HT1080 (cell line): ENCODE measurements around the gene DDX42. TPM values are rescaled to one million over a fixed set of nuclear protein-coding genes. Genes with fewer than 3 reads are reported as not detected.
A peak's percentile ranks its signal among the peaks of the same experiment; 100 is the strongest.
"Not testable (repeated sequence)": the region's sequence is repeated elsewhere in the genome, so short reads cannot be mapped to it uniquely, and the experiment has no call there.

Experiments used
- DNase-seq: peaks from one replicate; pipeline ENCODE4 v3.0.0-alpha.2; 2015; ENCODE audit warnings: low read depth
- total RNA-seq: library from RNA; depleted of rRNA; stranded (reverse); fragments of >200 nt; shearing (Covaris generic); gene quantifications from 2 replicates; pipeline ENCODE4 v1.2.3, GENCODE V29; 2014

DDX42 gene
- total RNA-seq, 1 experiment from 2014 or later = 44.9 TPM

- peak; percentile 6 for DNase-seq
These were observed 947 bp downstream of the DDX42 start for GRCh38 chr17:63774969-63775265.

DNA sequence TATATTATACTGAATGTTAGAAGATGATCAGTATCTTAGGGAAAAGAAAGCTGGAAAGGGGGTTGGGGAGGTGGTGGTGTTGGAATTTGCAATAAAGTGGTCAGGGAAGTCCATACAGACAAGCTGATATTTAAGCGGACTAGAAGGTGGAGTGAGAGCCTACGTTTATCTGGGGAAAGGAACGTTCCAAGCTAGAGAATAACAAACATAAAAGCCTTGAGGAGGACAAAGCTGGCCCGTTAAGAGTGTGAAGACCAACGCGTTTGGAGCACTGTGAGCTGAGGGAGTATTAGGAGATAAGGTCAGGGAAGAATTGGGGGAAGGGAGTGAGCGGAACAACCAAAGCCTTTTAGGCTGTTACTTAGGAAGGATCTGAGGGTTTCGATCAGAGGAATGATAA, 1.4 kb downstream of the DDX42 start:
- DNase-seq = no peak

DNA sequence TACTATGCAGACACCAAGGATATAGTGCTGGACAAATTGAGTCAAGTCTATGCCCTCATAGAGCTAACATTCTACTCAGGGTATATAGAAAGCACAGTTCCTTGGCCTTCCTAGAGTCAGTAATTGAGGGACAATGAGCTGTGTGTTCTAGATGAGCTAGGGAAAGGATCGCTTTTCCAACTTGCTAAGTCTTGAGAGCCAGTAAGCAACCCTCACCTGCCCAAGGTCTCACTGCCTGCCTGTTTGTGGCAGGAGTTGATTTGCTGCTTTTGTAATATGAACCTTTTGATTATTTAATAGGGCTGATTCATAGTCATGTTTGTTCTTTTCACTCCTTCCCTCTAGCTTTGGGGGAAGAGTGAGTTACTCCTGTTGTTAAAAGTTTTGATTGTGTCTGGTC, 6.5 kb downstream of the DDX42 start:
- DNase-seq = peak; percentile 42

DNA sequence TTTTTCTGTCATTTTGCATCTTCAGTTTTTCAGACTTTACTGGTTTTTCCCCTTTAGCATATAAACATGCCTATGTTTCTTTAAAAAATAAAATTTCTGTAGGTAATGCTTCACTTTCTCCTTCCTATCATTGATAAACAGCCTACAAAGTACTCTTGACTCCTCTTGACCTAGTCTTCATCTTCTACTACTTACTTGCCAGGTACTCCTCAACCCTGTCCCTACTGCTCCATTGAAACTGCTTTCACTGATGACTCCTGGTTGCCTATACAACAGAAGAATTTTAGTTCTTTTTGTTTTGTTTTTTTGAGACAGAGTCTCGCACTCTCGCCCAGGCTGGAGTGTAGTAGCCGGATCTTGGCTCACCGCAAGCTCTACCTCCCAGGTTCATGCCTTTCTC, 7.0 kb downstream of the DDX42 start:
- no peak for DNase-seq

DNA sequence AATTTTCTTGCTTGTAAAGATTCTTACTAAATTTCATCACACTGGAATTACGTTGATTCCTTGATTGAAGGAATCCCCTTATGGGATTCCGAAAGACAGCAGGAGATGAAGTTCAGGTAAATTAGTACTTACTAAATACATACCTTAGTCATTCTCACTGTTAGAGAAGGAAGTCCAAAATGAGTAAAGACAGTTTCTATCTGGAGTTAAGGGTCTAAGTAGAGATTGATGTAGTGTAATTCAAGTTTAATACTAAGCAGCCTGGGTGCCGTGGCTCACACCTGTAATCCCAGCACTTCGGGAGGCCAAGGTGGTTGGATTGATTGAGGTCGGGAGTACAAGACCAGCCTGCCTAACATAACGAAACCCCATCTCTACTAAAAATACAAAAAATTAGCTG, 9.6 kb downstream of the DDX42 start:
- DNase-seq = no peak

DNA sequence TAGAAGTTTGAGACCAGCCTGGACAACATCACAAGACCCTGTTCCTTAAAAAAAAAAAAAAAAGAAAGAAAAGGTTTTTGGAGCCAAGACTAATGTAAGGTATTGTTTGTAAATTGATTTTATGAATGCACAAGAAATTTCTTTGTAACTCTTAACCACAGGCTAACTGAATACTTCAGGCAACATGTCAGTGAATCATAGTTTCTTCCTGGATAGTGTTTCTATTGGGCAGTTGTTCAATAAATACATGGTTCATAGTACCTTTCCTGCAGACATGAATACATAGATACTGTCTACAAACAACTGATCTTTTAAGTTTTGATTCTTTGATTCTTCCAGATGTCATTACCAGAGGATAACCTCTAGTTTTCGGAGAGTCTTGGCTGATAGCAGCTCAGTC, 11.6 kb downstream of the DDX42 start:
- peak; percentile 75 for DNase-seq

DNA sequence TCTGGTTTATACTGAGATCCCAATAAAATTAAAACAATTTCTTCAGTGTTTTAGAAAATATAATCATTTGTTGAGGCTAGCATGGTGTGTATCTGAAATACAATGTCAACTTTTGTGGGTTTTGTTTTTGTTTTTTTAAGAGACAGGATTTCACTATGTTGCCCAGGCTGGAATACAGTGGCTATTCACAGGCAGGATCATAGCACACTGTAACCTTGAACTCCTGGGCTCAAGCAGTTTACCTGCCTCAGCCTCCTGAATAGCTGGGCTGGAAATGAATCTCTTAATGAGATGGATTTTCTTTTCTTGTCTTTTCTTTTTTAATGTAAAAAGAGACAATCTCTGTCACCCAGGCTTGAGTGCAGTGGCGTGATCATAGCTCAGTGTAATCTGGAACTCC, 12.1 kb downstream of the DDX42 start:
- no peak for DNase-seq

- no peak for DNase-seq
These were observed 13.2 kb downstream of the DDX42 start for GRCh38 chr17:63786971-63787711.

DNA sequence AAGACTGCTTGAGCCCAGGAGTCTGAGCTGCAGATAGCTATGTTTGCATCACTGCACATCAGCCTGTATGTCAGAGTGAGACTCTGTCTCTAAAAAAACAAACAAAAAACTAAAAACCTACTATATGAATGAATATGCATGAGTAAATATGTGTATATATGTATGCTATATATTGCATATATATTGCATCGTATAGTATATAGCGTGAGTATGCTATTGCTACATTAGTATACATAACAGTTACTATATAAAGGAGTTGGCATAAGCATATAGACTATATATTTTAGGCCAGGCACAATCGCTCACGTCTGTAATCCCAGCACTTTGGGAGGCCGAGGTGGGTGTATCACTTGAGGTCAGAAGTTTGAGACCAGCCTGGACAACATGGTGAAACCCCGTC, 16.1 kb downstream of the DDX42 start:
- DNase-seq = no peak

- no peak for DNase-seq
These were observed 18.2 kb downstream of the DDX42 start for GRCh38 chr17:63792055-63792729.

GRCh38 chr17:63796375-63796774, 22.4 kb downstream of the DDX42 start:
- DNase-seq = not testable (repeated sequence)

DNA sequence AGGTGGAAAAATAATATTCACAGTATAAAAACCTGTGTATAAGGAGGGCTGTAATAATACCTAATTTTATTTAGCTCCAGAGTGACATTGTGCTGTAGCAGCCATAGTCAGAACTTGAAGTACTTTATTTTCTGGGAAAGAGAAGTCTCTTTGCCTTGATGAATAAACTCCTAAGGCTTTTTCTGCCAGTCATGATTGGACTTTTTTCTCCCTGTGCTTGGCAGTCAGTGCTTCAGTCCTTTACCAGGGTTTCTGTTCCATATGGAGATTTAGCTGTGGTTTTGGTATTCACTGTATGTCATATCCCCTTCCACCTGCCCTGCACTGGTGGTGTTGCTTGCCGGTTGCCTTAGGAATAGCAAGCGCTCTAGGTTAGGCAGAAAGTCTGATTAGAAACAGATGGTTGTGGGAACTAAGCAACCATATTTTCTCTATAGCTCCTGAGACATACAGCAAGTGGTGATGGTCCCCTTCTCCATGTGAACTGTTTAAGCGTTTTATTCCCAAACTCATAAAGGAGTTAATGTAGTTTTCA, 24.7 kb downstream of the DDX42 start:
- DNase-seq = no peak

- DNase-seq = no peak
These were observed 26.8 kb downstream of the DDX42 start for GRCh38 chr17:63800783-63801182.

DNA sequence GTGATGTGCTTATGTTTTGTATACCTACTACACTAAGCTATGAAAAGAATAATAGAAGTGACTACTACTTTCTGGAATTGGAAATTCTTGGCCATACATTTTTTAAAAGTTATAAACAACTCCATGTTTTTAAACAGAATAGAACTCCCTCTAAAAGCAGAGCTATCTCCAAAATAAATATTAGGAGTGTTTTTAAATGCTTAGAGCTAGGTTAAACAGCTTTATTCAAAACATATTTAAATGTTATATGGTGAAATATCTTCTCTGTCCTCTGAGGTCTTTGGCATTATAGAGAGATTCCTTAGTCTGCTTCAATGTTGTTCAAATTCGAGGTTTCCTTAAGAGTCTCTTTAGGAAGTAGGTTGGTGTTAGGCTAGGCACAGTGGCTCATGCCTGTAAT, 30.4 kb downstream of the DDX42 start:
- no peak for DNase-seq

- no peak for DNase-seq
These were observed 31.6 kb downstream of the DDX42 start for GRCh38 chr17:63805591-63805990.

- DNase-seq = no peak
These were observed 36.0 kb downstream of the DDX42 start for GRCh38 chr17:63809970-63810369.

- DNase-seq = no peak
These were observed 42.2 kb downstream of the DDX42 start for GRCh38 chr17:63816123-63816522.

DNA sequence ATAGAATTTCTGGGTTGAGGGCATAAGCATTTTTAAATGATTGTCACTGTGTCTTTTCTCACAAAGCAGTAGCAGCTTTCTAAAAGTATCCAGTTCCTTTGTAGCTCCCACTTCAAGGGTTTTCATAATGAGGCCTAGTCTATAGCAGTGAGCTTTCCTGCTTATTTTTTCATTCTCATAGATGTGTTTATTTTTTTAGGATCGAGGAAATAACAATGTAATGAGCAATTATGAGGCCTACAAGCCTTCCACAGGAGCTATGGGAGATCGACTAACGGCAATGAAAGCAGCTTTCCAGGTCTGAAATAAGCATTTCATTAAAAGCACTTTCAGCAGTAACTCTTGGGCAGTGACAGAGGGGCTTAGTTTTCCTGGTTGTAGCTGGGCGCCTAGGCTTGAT, 42.7 kb downstream of the DDX42 start:
- no peak for DNase-seq

DNA sequence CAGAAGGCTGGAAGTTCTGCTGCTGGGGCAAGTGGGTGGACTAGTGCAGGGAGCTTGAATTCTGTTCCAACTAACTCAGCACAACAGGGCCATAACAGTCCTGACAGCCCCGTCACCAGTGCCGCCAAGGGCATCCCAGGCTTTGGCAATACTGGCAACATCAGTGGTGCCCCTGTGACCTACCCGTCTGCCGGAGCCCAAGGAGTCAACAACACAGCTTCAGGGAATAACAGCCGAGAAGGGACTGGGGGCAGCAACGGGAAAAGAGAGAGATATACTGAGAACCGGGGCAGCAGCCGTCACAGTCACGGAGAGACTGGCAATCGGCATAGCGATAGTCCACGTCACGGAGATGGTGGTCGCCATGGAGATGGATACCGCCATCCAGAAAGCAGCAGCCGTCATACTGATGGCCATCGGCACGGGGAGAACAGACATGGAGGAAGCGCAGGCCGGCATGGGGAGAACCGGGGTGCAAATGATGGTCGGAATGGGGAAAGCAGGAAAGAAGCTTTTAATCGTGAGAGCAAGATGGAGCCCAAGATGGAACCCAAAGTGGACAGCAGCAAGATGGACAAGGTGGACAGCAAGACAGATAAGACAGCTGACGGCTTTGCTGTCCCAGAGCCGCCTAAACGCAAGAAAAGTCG, 43.9 kb downstream of the DDX42 start:
- DNase-seq = no peak

GRCh38 chr17:63819131-63819530, 45.2 kb downstream of the DDX42 start:
- DNase-seq = no peak

DNA sequence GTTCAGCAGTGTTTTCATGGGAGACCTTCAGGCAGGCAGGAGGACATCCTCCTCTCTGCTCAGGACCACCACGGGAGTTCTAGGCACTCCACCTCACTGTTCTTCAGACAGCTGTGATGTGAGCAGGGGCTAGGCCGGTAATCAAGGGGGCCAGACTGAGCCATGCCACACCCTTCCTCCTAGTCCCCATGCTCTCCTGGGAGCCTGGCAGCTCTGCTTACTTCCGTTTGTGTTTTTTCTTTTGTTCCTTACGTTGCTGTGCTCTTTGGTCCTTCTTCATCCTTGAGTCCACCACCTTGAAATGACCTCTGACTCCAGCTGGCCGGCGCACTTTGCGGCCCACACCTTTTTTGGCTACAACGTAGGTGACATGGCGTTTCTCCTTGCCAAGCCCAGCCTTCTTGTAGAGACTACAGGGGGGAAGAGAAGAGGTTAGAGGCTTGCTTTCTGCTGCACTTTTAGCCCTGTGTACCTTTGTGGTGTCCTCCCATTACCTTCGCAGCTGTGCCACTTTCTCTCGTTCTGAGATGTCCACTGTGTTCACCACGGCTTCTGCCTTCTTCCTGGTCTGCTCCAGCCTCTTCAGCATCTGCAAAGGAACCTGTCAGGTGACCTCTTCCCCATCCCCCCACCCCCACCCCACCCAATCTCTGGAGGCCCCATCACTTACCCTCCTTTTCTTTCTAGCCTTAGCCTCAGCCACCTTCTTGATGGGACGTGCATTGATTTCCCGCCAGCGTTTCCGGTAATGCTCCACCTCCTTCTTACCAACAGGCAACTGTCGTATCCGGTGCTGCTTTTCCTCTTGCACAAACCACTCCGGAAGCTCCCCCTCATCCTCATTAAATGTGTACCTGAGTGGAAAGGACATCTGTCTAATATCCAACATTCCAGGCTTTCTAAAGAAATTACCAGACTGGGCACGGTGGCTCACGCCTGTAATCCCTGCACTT, 45.9 kb downstream of the DDX42 start:
- DNase-seq = no peak
